GM21786 (cell line): Measurements from ENCODE around the gene ATG10.
"Not testable (repeated sequence)": the region's sequence is repeated elsewhere in the genome, so short reads cannot be mapped to it uniquely, and the experiment has no call there.

Experiments used
- ATAC-seq: cut with Tn5 transposase; IDR thresholded peaks from one replicate; pipeline ENCODE4 v1.9.1; 2021; ENCODE audit not compliant: unreplicated experiment

ATG10 gene

DNA sequence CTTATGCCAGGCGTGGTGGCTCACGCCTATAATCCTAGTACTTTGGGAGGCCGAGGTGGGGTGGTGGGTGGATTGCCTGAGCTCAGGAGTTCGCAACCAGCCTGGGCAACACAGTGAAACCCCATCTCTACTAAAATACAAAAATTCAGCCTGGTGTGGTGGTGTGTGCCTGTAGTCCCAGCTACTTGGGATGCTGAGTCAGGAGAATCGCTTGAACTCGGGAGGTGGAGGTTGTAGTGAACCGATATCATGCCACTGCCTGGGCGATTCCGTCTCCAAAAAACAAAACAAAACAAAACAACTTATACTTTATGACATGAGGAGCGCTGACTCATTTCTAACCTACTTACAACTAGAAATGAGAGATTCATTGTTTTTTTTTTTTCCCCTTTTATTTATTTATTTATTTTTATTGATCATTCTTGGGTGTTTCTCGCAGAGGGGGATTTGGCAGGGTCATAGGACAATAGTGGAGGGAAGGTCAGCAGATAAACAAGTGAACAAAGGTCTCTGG lies 10.4 kb downstream of the ATG10 start:
- ATAC-seq, result not testable (repeated sequence)

DNA sequence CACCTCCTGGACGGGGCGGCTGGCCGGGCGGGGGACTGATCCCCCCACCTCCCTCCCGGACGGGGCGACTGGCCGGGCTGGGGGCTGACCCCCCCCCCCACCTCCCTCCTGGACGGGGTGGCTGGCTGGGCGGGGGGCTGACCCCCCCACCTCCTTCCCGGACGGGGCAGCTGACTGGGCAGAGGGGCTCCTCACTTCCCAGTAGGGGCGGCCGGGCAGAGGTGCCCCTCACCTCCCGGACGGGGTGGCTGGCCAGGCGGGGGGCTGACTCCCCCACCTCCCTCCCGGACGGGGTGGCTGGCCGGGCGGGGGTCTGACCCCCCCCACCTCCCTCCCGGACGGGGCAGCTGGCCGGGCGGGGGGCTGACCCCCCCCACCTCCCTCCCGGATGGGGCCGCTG lies 11.3 kb downstream of the ATG10 start:
- not testable (repeated sequence) for ATAC-seq

DNA sequence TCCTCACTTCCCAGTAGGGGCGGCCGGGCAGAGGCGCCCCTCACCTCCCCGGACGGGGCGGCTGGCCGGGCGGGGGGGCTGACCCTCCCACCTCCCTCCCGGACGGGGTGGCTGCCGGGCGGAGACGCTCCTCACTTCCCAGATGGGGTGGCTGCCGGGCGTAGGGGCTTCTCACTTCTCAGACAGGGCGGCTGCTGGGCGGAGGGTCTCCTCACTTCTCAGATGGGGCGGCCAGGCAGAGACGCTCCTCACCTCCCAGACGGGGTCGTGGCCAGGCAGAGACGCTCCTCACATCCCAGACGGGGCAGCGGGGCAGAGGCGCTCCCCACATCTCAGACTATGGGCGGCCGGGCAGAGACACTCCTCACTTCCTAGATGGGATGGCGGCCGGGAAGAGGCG lies 11.7 kb downstream of the ATG10 start:
- ATAC-seq, result not testable (repeated sequence)

DNA sequence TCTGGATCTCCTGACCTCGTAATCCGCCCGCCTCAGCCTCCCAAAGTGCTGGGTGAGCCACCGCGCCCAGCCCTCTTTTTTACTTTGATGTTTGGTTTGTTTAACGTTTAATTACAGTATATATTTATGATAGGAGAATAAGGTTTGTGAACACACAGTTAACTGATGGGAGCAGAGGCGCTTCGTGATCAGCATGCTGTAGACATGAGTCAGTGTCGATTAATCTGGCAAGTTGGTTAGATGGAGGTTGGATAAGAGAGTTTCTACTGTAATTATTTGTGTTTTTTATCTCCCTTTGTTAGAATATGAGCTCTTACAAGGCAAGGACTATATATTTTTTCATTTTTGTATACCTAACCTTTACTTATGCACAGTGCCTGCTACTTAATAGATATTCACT lies 14.3 kb downstream of the ATG10 start:
- ATAC-seq, result no peak

DNA sequence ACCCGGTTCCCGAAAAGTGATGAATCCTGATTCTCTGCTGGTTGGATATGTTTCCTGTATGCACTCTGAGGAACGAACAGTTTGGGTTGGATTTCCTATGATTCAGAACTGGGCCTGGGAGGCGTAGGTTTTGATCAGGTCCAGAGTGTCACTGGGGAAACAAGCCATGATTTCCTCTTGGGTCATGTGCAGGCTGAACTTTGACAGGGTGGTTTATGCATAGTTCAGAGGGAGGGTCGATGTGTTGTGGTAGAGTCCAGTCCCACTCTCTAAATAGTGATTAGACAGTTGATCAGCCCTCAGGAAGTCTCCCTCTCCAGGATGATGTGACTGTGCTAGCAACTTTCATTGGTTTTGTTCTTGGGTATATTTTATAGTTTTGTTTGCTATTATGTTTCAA lies 17.4 kb downstream of the ATG10 start:
- no peak for ATAC-seq

DNA sequence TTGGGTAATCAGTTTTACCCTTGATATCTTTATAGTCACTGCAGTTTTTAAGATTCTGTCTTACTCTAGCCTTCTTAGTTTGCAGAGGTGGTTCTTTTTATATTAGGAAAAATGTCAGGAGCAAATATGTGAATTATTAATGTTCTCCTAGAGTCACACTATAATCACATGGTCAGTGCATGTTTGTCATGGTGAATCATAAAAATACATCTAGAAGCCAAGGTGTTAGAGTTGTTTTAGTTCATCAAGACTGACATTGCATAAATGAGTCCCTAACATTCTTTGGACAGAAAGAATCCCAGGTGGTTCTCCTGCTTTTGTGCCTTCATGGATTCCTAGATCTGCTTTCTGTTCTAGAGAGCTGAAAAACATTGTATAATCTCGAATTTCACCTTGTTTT lies 22.9 kb downstream of the ATG10 start:
- no peak for ATAC-seq

DNA sequence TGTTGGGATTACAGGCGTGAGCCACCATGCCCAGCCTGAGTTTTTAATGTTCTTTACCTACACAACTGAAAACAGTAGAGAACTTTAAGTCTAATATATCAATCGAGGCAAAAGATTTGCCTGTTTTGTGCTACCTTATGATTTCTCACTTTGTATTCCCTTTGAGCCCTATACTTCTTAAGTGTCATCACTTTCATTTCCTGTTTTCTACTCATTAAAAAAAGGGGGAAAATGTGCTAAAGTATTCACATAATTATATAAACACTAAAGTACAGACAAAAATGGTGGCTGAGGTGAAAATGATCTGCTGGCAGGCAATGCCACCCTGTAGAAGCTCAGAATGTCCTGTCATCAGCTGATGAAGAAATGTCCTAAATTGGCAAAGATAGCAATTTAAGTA lies 23.6 kb downstream of the ATG10 start:
- ATAC-seq, result no peak

DNA sequence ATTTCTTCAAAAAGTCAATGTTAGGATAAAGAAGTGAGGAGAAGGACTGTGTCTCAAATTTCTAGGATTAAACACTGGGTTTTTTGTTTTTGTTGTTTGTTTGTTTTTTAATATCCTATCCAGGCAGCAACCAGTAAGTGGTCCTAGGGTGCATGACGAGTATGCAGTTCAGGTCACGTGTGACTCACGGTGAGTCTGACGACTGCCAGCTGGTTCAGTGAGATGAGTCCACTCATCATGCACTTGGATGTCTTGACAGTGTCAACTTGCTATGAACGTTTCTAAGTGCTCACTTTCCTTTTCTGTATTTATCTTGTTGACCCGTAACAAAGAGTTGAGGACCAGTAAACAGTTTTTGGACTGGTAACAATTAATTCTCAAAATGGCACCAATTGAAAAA lies 32.7 kb downstream of the ATG10 start:
- ATAC-seq, result no peak

DNA sequence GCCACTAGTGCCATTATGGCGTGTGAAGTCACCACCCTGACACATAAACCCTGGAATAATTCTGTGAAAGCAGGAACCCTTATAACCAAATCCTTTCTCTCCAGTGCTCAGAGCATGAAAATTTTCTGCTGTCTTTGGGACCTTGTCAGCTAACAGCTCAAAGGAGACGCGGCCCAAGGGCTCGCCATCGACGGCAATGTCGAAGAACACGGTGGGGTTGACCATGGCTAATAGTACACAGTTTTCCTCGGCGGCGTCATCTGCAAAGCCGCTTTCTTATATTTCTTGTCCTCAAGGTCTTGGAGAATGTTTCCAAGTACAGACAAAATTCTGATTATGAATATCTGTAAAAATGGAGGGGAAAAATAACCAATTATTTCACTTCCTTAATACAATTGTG lies 38.0 kb downstream of the ATG10 start:
- ATAC-seq, result not testable (repeated sequence)

DNA sequence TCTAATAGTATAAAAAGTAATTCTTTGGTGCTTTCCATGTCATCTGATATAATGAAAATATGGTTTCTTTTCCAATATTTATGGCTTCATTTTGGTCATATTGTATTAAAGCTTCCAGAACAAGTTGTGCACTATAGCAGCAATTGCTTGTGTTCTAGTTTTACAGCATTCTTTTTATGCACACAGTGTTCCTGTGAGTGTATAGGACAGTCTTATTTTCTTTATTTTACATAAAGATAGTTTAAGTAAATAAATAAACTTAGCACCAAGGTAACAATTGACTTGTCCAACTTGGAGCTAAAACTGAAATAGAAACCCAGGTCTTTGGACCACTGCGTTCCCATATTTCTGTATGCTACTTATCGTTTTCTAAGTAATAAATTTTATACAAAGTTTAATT lies 38.9 kb downstream of the ATG10 start:
- no peak for ATAC-seq

DNA sequence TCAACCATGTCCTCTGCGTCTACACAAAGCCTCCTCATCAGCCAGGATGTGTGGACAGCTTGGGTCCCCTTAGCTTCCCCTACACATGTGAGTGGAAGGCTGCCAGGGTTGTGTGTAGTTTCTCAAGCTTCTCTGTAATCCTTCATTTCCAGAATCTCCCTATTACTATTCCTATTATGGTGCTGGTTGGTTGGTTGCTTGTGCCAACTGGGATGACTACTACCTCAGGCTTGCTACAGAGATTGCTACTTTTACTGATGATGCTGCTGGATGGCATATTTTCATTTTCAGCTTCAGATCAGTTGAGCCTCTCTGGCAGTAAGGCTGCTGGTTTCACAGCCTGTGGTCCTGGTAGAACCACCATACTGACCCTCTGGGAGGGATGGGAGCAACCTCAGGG lies 39.9 kb downstream of the ATG10 start:
- ATAC-seq, result no peak

DNA sequence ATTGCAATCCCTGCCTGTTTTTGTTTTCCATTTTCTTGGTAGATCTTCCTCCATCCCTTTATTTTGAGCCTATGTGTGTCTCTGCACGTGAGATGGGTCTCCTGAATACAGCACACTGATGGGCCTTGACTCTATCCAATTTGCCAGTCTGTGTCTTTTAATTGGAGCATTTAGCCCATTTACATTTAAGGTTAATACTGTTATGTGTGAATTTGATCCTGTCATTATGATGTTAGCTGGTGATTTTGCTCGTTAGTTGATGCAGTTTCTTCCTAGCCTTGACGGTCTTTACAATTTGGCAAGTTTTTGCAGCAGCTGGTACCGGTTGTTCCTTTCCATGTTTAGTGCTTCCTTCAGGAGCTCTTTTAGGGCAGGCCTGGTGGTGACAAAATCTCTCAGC lies 42.8 kb downstream of the ATG10 start:
- ATAC-seq, result not testable (repeated sequence)

DNA sequence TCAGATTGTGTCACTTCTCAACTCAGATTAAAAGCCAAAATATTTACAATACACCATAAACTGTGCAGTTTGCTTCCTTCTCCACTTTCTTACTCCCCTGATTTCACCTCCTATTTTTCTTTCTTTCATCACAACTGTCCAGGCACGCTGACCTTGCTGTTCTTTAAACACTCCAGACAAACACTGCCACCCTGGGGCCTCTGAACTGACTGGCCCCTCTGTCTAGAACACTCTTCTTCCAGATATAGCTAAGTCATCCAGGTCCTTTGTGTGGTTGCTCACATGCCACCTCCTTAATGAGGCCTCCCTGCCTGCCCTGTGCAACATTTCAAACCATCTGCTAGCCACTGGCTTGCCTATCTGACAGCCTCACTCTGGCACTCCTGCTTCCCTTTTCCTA lies 46.6 kb downstream of the ATG10 start:
- ATAC-seq, result no peak

DNA sequence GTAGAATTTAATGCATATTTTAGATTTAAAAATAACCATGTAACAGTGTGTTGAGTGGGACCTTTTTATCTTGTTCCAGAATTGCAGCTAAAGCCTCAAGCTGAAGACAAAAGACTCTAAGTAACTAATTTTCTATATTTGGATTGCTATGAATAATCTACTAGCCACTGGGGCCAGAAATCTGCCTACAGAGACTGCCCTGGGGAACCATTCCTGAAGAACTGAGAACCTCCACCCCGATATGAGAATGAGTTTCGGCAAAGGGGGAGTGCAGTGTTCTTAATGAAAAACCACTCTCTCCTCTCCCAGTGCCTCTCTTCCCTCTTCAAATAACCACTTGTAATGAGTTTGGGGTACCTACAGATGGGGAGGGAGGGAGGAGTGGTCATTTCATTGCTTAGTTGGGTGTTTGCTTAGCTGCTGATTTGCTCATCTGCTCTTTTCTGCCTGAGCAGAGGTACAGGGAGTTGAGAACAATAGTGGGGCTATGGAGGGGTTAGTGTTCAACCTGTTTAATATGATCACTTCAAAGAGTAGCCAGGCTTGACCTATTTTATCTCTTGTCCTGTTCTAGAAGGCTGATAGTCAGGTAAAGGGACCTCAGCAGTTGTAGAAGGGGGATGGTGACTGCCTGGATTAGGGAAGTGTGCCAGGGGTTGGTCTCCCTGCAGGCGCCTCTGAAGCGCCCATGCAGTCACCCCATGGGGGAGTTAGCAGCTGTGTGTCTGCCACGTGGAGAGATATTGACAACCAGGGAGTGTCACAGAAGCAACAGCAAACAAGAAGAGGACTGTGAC lies 47.7 kb downstream of the ATG10 start:
- ATAC-seq, result no peak

DNA sequence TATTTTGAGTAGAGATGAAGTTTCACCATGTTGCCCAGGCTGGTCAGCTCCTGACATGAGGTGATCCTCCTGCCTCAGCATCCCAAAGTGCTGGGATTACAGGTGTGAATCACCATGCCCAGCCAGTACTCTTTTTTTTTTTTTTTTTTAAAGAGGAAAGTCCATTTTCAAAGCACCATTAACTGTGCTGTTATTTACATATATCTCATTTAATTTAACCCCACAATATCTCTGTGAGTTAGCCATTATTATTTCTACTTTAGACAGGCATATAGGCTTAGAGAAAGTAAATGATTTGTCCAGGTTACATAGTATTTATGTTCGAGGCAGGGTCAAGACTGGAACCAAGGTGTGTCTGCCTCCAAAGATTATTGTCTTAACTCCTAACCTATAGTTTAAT lies 50.7 kb downstream of the ATG10 start:
- ATAC-seq, result no peak

DNA sequence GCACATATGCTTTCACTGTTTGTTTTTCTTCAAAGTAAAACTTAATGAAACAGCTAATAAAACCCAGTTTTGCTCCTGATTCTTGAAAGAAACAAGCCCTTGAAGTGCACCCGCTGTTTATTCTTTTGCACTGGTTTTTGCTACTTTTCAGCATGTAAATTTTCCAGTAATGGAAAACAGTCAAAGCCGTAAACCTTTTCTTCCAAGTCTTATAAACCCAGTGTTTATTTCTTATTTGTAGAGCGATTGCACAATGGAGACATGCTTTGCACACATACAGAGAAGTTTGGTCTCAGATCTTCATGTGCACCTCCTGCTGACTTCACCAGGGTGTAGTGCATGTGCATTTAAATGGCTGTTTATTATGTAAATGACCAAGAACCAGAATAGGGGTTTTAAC lies 51.8 kb downstream of the ATG10 start:
- no peak for ATAC-seq

DNA sequence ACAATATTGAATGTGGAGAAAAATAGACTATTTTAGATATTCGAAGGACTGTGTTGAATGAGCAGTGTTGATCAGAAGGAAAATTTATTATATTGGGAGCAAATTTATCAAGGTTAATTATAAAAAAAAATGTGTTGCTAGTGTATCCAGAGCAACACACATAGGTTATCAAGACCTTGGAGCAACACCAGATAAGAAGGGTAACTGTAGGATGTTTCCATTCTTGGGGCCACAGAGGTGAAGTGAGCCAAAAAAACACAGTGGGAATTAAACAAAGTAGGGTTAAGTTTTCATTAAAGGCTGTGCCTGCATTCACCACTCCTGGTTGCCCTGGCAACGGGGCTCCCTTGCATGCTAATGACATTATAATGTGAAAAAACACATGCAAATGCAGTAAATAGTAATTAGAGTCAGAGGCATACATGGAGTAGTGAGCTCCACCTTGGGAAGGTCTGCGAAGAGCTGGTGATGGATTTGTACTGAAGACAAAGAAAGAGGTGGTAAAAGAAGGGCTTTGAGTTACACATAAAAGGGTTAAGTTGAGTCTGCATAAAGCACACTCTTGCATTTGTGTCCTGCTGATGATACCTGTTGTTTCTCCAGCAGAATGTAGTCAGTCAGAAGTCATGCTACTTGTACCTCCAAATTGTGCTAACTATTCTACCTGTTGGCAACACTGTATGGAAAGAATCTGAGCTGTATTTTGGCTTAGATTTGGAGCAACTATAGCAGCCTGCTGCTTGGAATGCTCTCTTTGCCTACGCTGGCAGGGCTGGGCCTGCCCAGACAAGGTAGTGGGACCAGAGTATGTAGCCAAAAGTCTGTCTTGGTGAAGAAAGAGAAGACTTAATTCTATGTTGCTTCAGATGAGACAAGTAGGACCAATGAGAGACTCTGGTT lies 59.6 kb downstream of the ATG10 start:
- no peak for ATAC-seq

DNA sequence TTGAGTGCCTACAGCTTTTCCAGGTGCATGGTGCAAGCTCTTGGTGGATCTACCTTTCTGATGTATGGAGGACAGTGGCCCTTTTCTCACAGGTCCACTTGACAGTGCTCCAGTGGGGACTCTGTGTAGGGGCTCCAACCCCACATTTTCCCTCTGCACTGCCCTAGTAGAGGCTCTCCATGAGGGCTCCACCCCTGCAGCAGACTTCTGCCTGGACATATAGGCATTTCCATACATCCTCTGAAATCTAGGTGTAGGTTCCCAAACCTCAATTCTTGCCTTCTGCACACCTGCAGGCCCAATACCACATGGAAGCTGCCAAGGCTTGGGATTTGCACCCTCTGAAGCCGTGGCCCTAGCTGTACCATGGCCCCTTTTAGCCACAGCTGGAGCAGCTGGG lies 71.1 kb downstream of the ATG10 start:
- not testable (repeated sequence) for ATAC-seq

DNA sequence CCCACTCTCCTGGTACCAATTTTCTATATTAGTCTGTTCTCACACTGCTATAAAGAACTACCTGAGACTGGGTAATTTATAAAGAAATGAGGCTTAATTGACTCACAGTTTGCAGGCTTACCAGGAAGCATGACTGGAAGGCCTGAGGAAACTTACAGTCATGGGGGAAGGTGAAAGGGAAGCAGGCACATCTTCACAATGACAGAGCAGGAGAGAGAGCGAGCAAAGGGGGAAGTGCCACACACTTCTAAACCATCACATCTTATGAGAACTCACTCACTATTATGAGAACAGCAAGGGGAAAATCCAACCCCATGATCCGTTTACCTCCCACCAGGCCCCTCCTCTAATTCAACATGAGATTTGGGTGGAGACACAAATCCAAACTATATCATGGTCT lies 72.2 kb downstream of the ATG10 start:
- ATAC-seq, result no peak

DNA sequence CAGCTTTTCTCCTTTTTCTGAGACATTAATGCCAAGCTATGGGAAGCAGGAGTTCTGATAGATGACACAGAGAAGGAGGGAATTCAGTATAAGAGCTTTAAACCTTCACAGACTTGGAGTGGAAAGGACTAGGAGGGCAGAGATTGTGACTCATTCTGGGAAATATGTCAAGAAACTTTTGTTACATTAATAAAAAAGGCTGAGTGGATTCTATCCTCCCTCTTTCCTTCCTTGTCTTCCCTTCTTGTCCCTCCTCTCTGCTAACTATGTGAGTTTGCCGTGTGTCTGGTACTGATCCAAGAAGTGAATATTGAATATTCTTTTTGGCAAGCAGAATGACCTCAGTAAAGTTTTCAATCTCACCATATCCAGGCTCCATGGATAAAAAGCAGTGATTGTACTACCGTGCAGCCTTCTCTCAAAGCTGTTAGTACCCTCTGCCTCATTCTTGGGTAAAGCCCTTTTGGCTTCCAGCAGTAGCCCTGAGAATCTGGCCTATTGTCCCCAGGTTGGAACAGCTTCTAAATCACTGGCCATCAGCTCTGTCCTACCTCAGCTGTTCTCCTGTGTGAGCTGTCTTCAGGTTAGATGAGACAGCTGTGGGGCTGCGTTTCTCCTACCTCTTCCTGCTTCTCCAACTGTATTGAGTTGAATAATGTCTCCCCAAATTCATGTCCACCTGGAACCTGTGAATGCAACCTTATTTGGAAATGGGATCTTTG lies 73.9 kb downstream of the ATG10 start:
- ATAC-seq, result no peak

DNA sequence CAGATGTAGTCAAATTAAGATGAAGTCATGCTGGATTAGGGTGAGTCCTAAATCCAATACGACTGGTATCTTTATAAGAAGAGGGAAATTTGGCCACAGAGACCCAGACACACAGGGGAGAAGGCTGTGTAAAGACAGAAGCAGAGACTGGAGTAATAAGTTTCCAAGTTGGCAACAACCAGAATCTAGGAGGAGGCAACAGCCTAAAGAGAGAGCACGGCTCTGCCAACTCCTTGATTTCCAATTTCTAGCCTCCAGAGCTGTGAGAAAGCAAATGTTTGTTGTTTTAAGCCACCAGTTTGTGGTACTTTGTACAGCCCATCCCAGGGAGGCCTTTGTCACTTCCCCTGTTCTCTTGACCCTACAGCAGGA lies 74.4 kb downstream of the ATG10 start:
- no peak for ATAC-seq
